Vagina (tissue), 2 donors: Measurements from ENCODE around the gene ZNF689. TPM values are rescaled to one million over a fixed set of nuclear protein-coding genes. Genes with fewer than 3 reads are reported as not detected.

Experiments used
- DNase-seq, 2 donors: peaks; one replicate each; pipeline ENCODE4 v3.0.0-alpha.2; 2017; ENCODE audit errors: extremely low spot score in 2 of 2
- H3K27ac ChIP-seq: fragments of 200-600 bp; sonication (generic); one replicate; pipeline ENCODE4 v1.5.1; 2019
- H3K27me3 ChIP-seq: fragments of 200-600 bp; sonication (generic); one replicate; pipeline ENCODE4 v1.5.1; 2019
- H3K36me3 ChIP-seq, 2 donors: fragments of 200-600 bp; sonication (generic); one replicate each; pipeline ENCODE4 v1.5.1; 2017 to 2019
- H3K4me1 ChIP-seq: fragments of 200-600 bp; sonication (generic); one replicate; pipeline ENCODE4 v1.5.1; 2019
- H3K4me3 ChIP-seq, 2 donors: fragments of 200-600 bp; sonication (generic); 1 replicate in 1 of 2; 2 replicates in 1 of 2; pipeline ENCODE4 v1.5.1; 2016 to 2019
- H3K9me3 ChIP-seq: fragments of 200-600 bp; sonication (generic); one replicate; pipeline ENCODE4 v1.5.1; 2019
- CTCF ChIP-seq, 3 experiments: fragments of 450-650 bp in 2 of 3; fragments of 200-600 bp in 1 of 3; sonication (generic) in 1 of 3; IDR thresholded peaks; one replicate each; pipeline ENCODE4 v1.5.1; 2017 to 2019; ENCODE audit warnings: antibody characterized with exemption in 3 of 3, mild to moderate bottlenecking in 2 of 3, moderate library complexity in 2 of 3
- POLR2A ChIP-seq, 2 donors: fragments of 450-650 bp; IDR thresholded peaks; one replicate each; pipeline ENCODE4 v1.6.1; 2017; ENCODE audit warnings: antibody characterized with exemption in 2 of 2, mild to moderate bottlenecking in 2 of 2, moderate library complexity in 2 of 2
- POLR2AphosphoS5 ChIP-seq, 2 donors: sonication (generic); formaldehyde crosslinking; IDR thresholded peaks; one replicate each; pipeline ENCODE4 v1.9.0; 2017; ENCODE audit warnings: antibody characterized with exemption in 2 of 2, mild to moderate bottlenecking in 2 of 2, low read depth in 1 of 2; ENCODE audit not compliant: insufficient read depth in 1 of 2
- intact Hi-C: fragments of 100-400 bp; cut with DNase I; formaldehyde crosslinking; loops from one replicate; pipeline ENCODE4 v1.15.1; 2023
- total RNA-seq: library from RNA; depleted of rRNA; stranded (reverse); fragments of >200 nt; gene quantifications from one replicate; pipeline ENCODE4 v1.2.3, GENCODE V29; 2016

The ZNF689 gene
- total RNA-seq, 1 donor from 2014 or later, result 7.6 TPM

GRCh38 chr16:30559690-30560089 is 50.5 kb downstream of the ZNF689 start:
- Histone ChIP-seq H3K27ac (no peak overlapping the region), H3K4me3 (no peak overlapping the region), H3K27me3 (no peaks in the 10 kb centered on the region), H3K9me3 (no peaks in the 10 kb centered on the region), H3K4me1 (peaks cover 26% of the 10 kb centered on the region), H3K36me3 (peaks cover 0 to 15% of the 10 kb centered on the region in 2 donors)
- TF ChIP-seq POLR2AphosphoS5 (IDR thresholded peaks at IDR 0.05; ENCODE audit: insufficient read depth in 1 of 2, low read depth in 1 of 2) (no peak), POLR2A (IDR thresholded peaks at IDR 0.05) (no peak), CTCF (IDR thresholded peaks at IDR 0.05) (no peak)
- intact Hi-C loops, result loop anchor here (2.0 kb wide), 1 partner anchor 25 kb away; the partner anchor contains the start of gene ZNF747
- DNase-seq, result no peak

- Histone ChIP-seq H3K27ac (peak overlapping the region; percentile 77), H3K4me1 (peaks cover 26% of the 10 kb centered on the region), H3K4me3 (peak overlapping the region; percentile 78 to 95), H3K36me3 (peaks cover 0 to 16% of the 10 kb centered on the region in 2 donors), H3K27me3 (no peaks in the 10 kb centered on the region), H3K9me3 (no peaks in the 10 kb centered on the region)
- TF ChIP-seq POLR2A (IDR thresholded peaks at IDR 0.05) (peak in 1 of 2 donors; percentile 17), POLR2AphosphoS5 (IDR thresholded peaks at IDR 0.05; ENCODE audit: insufficient read depth in 1 of 2, low read depth in 1 of 2) (no peak), CTCF (IDR thresholded peaks at IDR 0.05) (no peak)
- intact Hi-C loops, result loop anchor here (1.0 to 2.0 kb wide), 2 partner anchors 24 to 26 kb away; partner anchors contain the start of genes ZNF747 and ZNF785
- DNase-seq, result no peak
Observed at GRCh38 chr16:30558789-30559377, 51.3 kb downstream of the ZNF689 start.

GRCh38 chr16:30557957-30558788 is 52.0 kb downstream of the ZNF689 start, which contains the start of gene ZNF764:
Gene ZNF764 (minus strand): TSS chr16:30558374. CDS start chr16:30558182, 192 bp downstream.
- DNase-seq, result peak in 1 of 2 donors; percentile 98
- Histone ChIP-seq H3K4me1 (peaks cover 31% of the 10 kb centered on the region), H3K27ac (peak within 1 kb of the TSS; percentile 77), H3K9me3 (no peaks in the 10 kb centered on the region), H3K27me3 (no peaks in the 10 kb centered on the region), H3K36me3 (peaks cover 0 to 16% of the 10 kb centered on the region in 2 donors), H3K4me3 (peak within 1 kb of the TSS; percentile 78 to 95)
- intact Hi-C loops, result loop anchor here (1.0 to 2.0 kb wide), 2 partner anchors 23 to 27 kb away; partner anchors contain the start of genes ZNF747 and ZNF785
- peak; percentile 86 to 99 for TF ChIP-seq POLR2AphosphoS5 (IDR thresholded peaks at IDR 0.05; ENCODE audit: insufficient read depth in 1 of 2, low read depth in 1 of 2)
- no peak for TF ChIP-seq POLR2A (IDR thresholded peaks at IDR 0.05)
- peak in 1 of 3 experiments; percentile 16 for TF ChIP-seq CTCF (IDR thresholded peaks at IDR 0.05)

GRCh38 chr16:30557707-30557956 is 52.6 kb downstream of the ZNF689 start:
- Histone ChIP-seq H3K4me1 (peaks cover 31% of the 10 kb centered on the region), H3K27me3 (no peaks in the 10 kb centered on the region)
- TF ChIP-seq POLR2AphosphoS5 (IDR thresholded peaks at IDR 0.05; ENCODE audit: insufficient read depth in 1 of 2, low read depth in 1 of 2) (no peak), POLR2A (IDR thresholded peaks at IDR 0.05) (no peak), CTCF (IDR thresholded peaks at IDR 0.05) (no peak)

More at GRCh38 chr16:30557707-30557956, 52.6 kb downstream of the ZNF689 start:
- Histone ChIP-seq H3K4me3 (peak overlapping the region; percentile 78 to 95), H3K36me3 (peaks cover 0 to 16% of the 10 kb centered on the region in 2 donors), H3K27ac (peak overlapping the region; percentile 77), H3K9me3 (no peaks in the 10 kb centered on the region)
- no peak for DNase-seq
- intact Hi-C loops, result no loop called here
